Stomach (tissue), 9 donors: Measurements from ENCODE around the gene RNLS. TPM values are rescaled to one million over a fixed set of nuclear protein-coding genes. Genes with fewer than 3 reads are reported as not detected.

Experiments used
- DNase-seq, 2 donors: peaks; one replicate each; pipeline versions ENCODE4 v3.0.0 to v3.0.0-alpha.2; 2013 to 2019
- H3K27ac ChIP-seq, 5 donors: fragments of 200-600 bp in 4 of 5; sonication (generic) in 4 of 5; one replicate each; pipeline ENCODE4 v1.5.1; 2013 to 2019; ENCODE audit warnings: mild to moderate bottlenecking in 1 of 5, moderate library complexity in 1 of 5
- H3K27me3 ChIP-seq, 3 donors: fragments of 200-600 bp; sonication (generic); one replicate each; pipeline ENCODE4 v1.5.1; 2017 to 2019; ENCODE audit warnings: mixed run types in 1 of 3
- H3K36me3 ChIP-seq, 4 donors: fragments of 200-600 bp; sonication (generic); 1 replicate in 3 of 4; 2 replicates in 1 of 4; pipeline ENCODE4 v1.5.1; 2016 to 2019
- H3K4me1 ChIP-seq, 4 donors: fragments of 200-600 bp; sonication (generic); one replicate each; pipeline ENCODE4 v1.5.1; 2016 to 2019
- H3K4me3 ChIP-seq, 4 donors: fragments of 200-600 bp; sonication (generic) in 3 of 4; one replicate each; pipeline ENCODE4 v1.5.1; 2016 to 2019; ENCODE audit warnings: mild to moderate bottlenecking in 1 of 4
- H3K9me3 ChIP-seq, 4 donors: fragments of 200-600 bp; sonication (generic); one replicate each; pipeline ENCODE4 v1.5.1; 2016 to 2019
- CTCF ChIP-seq, 7 experiments: fragments of 450-650 bp in 4 of 7; fragments of 200-600 bp in 3 of 7; sonication (generic) in 3 of 7; IDR thresholded peaks; one replicate each; pipeline ENCODE4 v1.5.1; 2016 to 2019; ENCODE audit warnings: antibody characterized with exemption in 7 of 7, control low read depth in 2 of 7, mild to moderate bottlenecking in 1 of 7
- EP300 ChIP-seq: sonication (generic); formaldehyde crosslinking; IDR thresholded peaks from one replicate; pipeline ENCODE4 v1.6.1; 2017; ENCODE audit warnings: antibody characterized with exemption
- POLR2A ChIP-seq, 4 donors: fragments of 450-650 bp; IDR thresholded peaks; one replicate each; pipeline ENCODE4 v1.6.1; 2016; ENCODE audit warnings: antibody characterized with exemption in 4 of 4, control low read depth in 2 of 4, mild to moderate bottlenecking in 1 of 4, moderate library complexity in 1 of 4
- POLR2AphosphoS5 ChIP-seq, 3 donors: sonication (generic); formaldehyde crosslinking; IDR thresholded peaks; one replicate each; pipeline ENCODE4 v1.6.1; 2016; ENCODE audit warnings: antibody characterized with exemption in 3 of 3
- WGBS, 5 donors: extraction: QIAGEN DNeasy Blood & Tissue Kit in 3 of 5; methylation state at CpG; one replicate each; pipeline versions ENCODE4 v1.1.5 to v1.1.7; 2013 to 2018; 5-methylcytosine and 5-hydroxymethylcytosine counted together
- intact Hi-C: fragments of 100-400 bp; cut with DNase I; formaldehyde crosslinking; loops from one replicate; pipeline ENCODE4 v1.15.1; 2023; ENCODE audit warnings: low total_unique reads
- polyA plus RNA-seq, 3 donors: library from polyadenylated mRNA; stranded (reverse); fragments of 200-250 nt; gene quantifications; one replicate each; pipeline ENCODE4 v1.2.3, GENCODE V29; 2013
- total RNA-seq, 5 donors: library from RNA; depleted of rRNA; stranded (reverse); fragments of >200 nt; gene quantifications; one replicate each; pipeline versions ENCODE4 v1.1.0 to v1.2.3, GENCODE V29; 2014 to 2016
- donor health status: healthy with polysubstance abuse.
- donor health status: Bipolar disorder and iron deficiency.
- donor health status: healthy.

The RNLS gene
- total and polyA plus RNA-seq, 8 donors = 6.7 to 21.5 (median 11.6) TPM; not detected in 2

- WGBS, 5 donors = 97 to 100% (median 100%) methylated on average over 1 of the region's 1 CpG
These were observed 164.2 kb downstream of the RNLS start for GRCh38 chr10:88418871-88419270.

GRCh38 chr10:88417387-88418030, 165.6 kb downstream of the RNLS start:
- no peaks in the 10 kb centered on the region for H3K36me3 ChIP-seq
- WGBS, 5 donors = 58 to 69% (median 65%) methylated on average over 3 of the region's 3 CpGs
- intact Hi-C loops = no loop called here
- peak in 1 of 2 donors; percentile 32 for DNase-seq
- H3K4me1 ChIP-seq = no peaks in the 10 kb centered on the region
- no peaks in the 10 kb centered on the region for H3K9me3 ChIP-seq
- H3K27ac ChIP-seq = no peak overlapping the region
- TF ChIP-seq POLR2A (IDR thresholded peaks at IDR 0.05) = no peak
- H3K4me3 ChIP-seq = no peak overlapping the region
- H3K27me3 ChIP-seq = no peaks in the 10 kb centered on the region

More at GRCh38 chr10:88418871-88419270, 164.2 kb downstream of the RNLS start:
- intact Hi-C loops = no loop called here
- DNase-seq = no peak
- H3K27me3 ChIP-seq = no peaks in the 10 kb centered on the region
- no peaks in the 10 kb centered on the region for H3K9me3 ChIP-seq
- no peak for TF ChIP-seq CTCF (IDR thresholded peaks at IDR 0.05)
- TF ChIP-seq POLR2AphosphoS5 (IDR thresholded peaks at IDR 0.05) = no peak
- TF ChIP-seq POLR2A (IDR thresholded peaks at IDR 0.05) = no peak
- no peak for TF ChIP-seq EP300
- H3K4me1 ChIP-seq = no peaks in the 10 kb centered on the region
- no peak overlapping the region for H3K4me3 ChIP-seq
- no peaks in the 10 kb centered on the region for H3K36me3 ChIP-seq
- H3K27ac ChIP-seq = no peak overlapping the region

- H3K36me3 ChIP-seq = no peaks in the 10 kb centered on the region
- DNase-seq = peak in 1 of 2 donors; percentile 19
- WGBS, 5 donors = 91 to 98% (median 96%) methylated on average over 1 of the region's 1 CpG
- H3K27me3 ChIP-seq = no peaks in the 10 kb centered on the region
- TF ChIP-seq POLR2AphosphoS5 (IDR thresholded peaks at IDR 0.05) (no peak), POLR2A (IDR thresholded peaks at IDR 0.05) (no peak), CTCF (IDR thresholded peaks at IDR 0.05) (no peak), EP300 (no peak)
- H3K27ac ChIP-seq = no peak overlapping the region
- intact Hi-C loops = no loop called here
- no peaks in the 10 kb centered on the region for H3K9me3 ChIP-seq
- no peaks in the 10 kb centered on the region for H3K4me1 ChIP-seq
- H3K4me3 ChIP-seq = no peak overlapping the region
These were observed 166.3 kb downstream of the RNLS start for GRCh38 chr10:88416801-88417200.

GRCh38 chr10:88415533-88416130, 167.5 kb downstream of the RNLS start:
- Histone ChIP-seq H3K4me1 (no peaks in the 10 kb centered on the region), H3K27ac (no peak overlapping the region), H3K27me3 (no peaks in the 10 kb centered on the region), H3K36me3 (no peaks in the 10 kb centered on the region), H3K4me3 (no peak overlapping the region), H3K9me3 (no peaks in the 10 kb centered on the region)
- no peak for DNase-seq
- TF ChIP-seq POLR2AphosphoS5 (IDR thresholded peaks at IDR 0.05) = no peak
- no peak for TF ChIP-seq CTCF (IDR thresholded peaks at IDR 0.05)
- TF ChIP-seq EP300 = no peak
- TF ChIP-seq POLR2A (IDR thresholded peaks at IDR 0.05) = no peak
- 89 to 100% (median 99%) methylated on average over 1 of the region's 1 CpG for WGBS, 5 donors
- intact Hi-C loops = no loop called here

- no peaks in the 10 kb centered on the region for H3K4me1 ChIP-seq
- H3K4me3 ChIP-seq = no peak overlapping the region
- no peak for TF ChIP-seq POLR2A (IDR thresholded peaks at IDR 0.05)
- TF ChIP-seq CTCF (IDR thresholded peaks at IDR 0.05) = no peak
- no peak for DNase-seq
- WGBS, 5 donors = 89 to 96% (median 94%) methylated on average over 3 of the region's 3 CpGs
- no peaks in the 10 kb centered on the region for H3K36me3 ChIP-seq
- H3K27me3 ChIP-seq = no peaks in the 10 kb centered on the region
- H3K27ac ChIP-seq = no peak overlapping the region
- intact Hi-C loops = no loop called here
- no peaks in the 10 kb centered on the region for H3K9me3 ChIP-seq
These were observed 169.7 kb downstream of the RNLS start for GRCh38 chr10:88413412-88413811.
